H1 (cell line): ENCODE measurements around the gene R3HDM4. TPM values are rescaled to one million over a fixed set of nuclear protein-coding genes. Genes with fewer than 3 reads are reported as not detected.

ENCODE experiments used
- CTCF ChIA-PET: fragments of 300-600 bp; sonication (Branson Sonifier 250); formaldehyde crosslinking; loops from one replicate; lab custom pipeline; 2021; ENCODE audit not compliant: partially characterized antibody; lab: Charles Lee
- POLR2A ChIA-PET: fragments of 300-600 bp; sonication (Branson Sonifier 250); formaldehyde crosslinking; loops from one replicate; lab custom pipeline; 2021; ENCODE audit warnings: inconsistent platforms; ENCODE audit not compliant: partially characterized antibody; lab: Charles Lee
- DNase-seq, 2 experiments: peaks; one replicate each; pipeline versions ENCODE4 v3.0.0 to v3.0.0-alpha.2; 2010 to 2022; ENCODE audit warnings: low spot score in 2 of 2, low read depth in 1 of 2, mixed read lengths in 1 of 2
- FAIRE-seq: peaks from 2 replicates; lab custom pipeline; 2011; peaks lifted over from hg19 to GRCh38; lab: Jason Lieb, UNC
- H2AFZ ChIP-seq: 2 replicates; pipeline ENCODE4 v1.8.1; 2012; ENCODE audit warnings: low read length, inconsistent platforms
- H2AK5ac ChIP-seq: 2 replicates; pipeline ENCODE4 v1.6.1; 2013; ENCODE audit warnings: low read depth, low read length
- H2BK120ac ChIP-seq: replicated peaks from 2 replicates; pipeline ENCODE3; 2013; ENCODE audit warnings: low read depth, low read length, inconsistent platforms
- H2BK12ac ChIP-seq: 2 replicates; pipeline ENCODE4 v1.6.1; 2013; ENCODE audit warnings: low read depth, low read length
- H2BK15ac ChIP-seq: 2 replicates; pipeline ENCODE4 v1.6.1; 2013; ENCODE audit warnings: low read length
- H2BK20ac ChIP-seq: 2 replicates; pipeline ENCODE4 v1.6.1; 2013; ENCODE audit warnings: low read length
- H2BK5ac ChIP-seq: 2 replicates; pipeline ENCODE4 v1.6.1; 2013; ENCODE audit warnings: low read depth, low read length
- H3K14ac ChIP-seq: 2 replicates; pipeline ENCODE4 v1.6.1; 2013; ENCODE audit warnings: inconsistent platforms; ENCODE audit not compliant: insufficient read length
- H3K18ac ChIP-seq: 2 replicates; pipeline ENCODE4 v1.6.1; 2013; ENCODE audit warnings: low read length; ENCODE audit errors: extremely low read depth
- H3K23ac ChIP-seq: 2 replicates; pipeline ENCODE4 v1.6.1; 2013; ENCODE audit warnings: inconsistent platforms; ENCODE audit not compliant: insufficient read length
- H3K23me2 ChIP-seq: 2 replicates; pipeline ENCODE4 v1.6.1; 2013; ENCODE audit warnings: low read depth, low read length
- H3K27ac ChIP-seq: 2 replicates; pipeline ENCODE4 v1.6.1; 2011; ENCODE audit warnings: low read depth, low read length, inconsistent platforms
- H3K27me3 ChIP-seq, 4 experiments: replicated peaks in 1 of 4; 1 replicate in 1 of 4; 2 replicates in 3 of 4; pipeline versions ENCODE4 v1.6.1 to v1.8.1; 2011 to 2013; ENCODE audit warnings: low read length in 3 of 4, mild to moderate bottlenecking in 3 of 4, inconsistent platforms in 2 of 4, mixed read lengths in 2 of 4, moderate library complexity in 1 of 4; ENCODE audit not compliant: control insufficient read depth in 3 of 4, insufficient read depth in 3 of 4; ENCODE audit errors: extremely low read depth in 1 of 4
- H3K36me3 ChIP-seq, 4 experiments: 2 replicates each; pipeline versions ENCODE4 v1.6.1 to v1.8.1; 2011 to 2013; ENCODE audit warnings: mild to moderate bottlenecking in 4 of 4, low read length in 3 of 4, moderate library complexity in 2 of 4, control low read depth in 1 of 4, inconsistent platforms in 1 of 4; ENCODE audit not compliant: insufficient read depth in 4 of 4, control insufficient read depth in 2 of 4
- H3K4ac ChIP-seq: replicated peaks from 2 replicates; pipeline ENCODE3; 2013; ENCODE audit warnings: low read length, low read depth, mixed read lengths, inconsistent platforms; ENCODE audit not compliant: insufficient read length
- H3K4me1 ChIP-seq, 4 experiments: replicated peaks in 1 of 4; 1 replicate in 1 of 4; 2 replicates in 3 of 4; pipeline versions ENCODE4 v1.6.1 to v1.8.1; 2011 to 2013; ENCODE audit warnings: low read length in 3 of 4, inconsistent platforms in 2 of 4, mixed read lengths in 1 of 4; ENCODE audit not compliant: insufficient read depth in 4 of 4, control insufficient read depth in 3 of 4
- H3K4me2 ChIP-seq, 2 experiments: 2 replicates each; pipeline versions ENCODE4 v1.6.1 to v1.8.1; 2011 to 2013; ENCODE audit warnings: low read depth in 2 of 2, low read length in 2 of 2, control low read depth in 1 of 2, inconsistent platforms in 1 of 2, mild to moderate bottlenecking in 1 of 2; ENCODE audit not compliant: insufficient read depth in 1 of 2
- H3K4me3 ChIP-seq, 4 experiments: fragments of 200-600, 300-600 bp in 1 of 4; sonication (generic), shearing (Covaris generic), sonication (Bioruptor Twin) in 1 of 4; 2 replicates each; pipeline versions ENCODE4 v1.5.1 to v1.8.1; 2011 to 2016; ENCODE audit warnings: low read length in 4 of 4, low read depth in 3 of 4, control low read depth in 2 of 4, inconsistent platforms in 2 of 4, mild to moderate bottlenecking in 2 of 4, mixed read lengths in 1 of 4, moderate library complexity in 1 of 4; ENCODE audit not compliant: insufficient read depth in 2 of 4; ENCODE audit errors: extremely low read depth in 1 of 4
- H3K56ac ChIP-seq: replicated peaks from 2 replicates; pipeline ENCODE3; 2013; ENCODE audit warnings: low read depth, mild to moderate bottlenecking, mixed read lengths, low read length, inconsistent platforms; ENCODE audit not compliant: insufficient read length
- H3K79me1 ChIP-seq: 2 replicates; pipeline ENCODE4 v1.6.1; 2013; ENCODE audit warnings: low read depth, low read length, control low read depth
- H3K79me2 ChIP-seq, 2 experiments: 2 replicates each; pipeline versions ENCODE4 v1.6.1 to v1.8.1; 2012 to 2013; ENCODE audit warnings: low read length in 2 of 2, mild to moderate bottlenecking in 2 of 2, inconsistent platforms in 1 of 2; ENCODE audit not compliant: insufficient read depth in 2 of 2, control insufficient read depth in 1 of 2
- H3K9ac ChIP-seq, 4 experiments: replicated peaks in 1 of 4; 1 replicate in 1 of 4; 2 replicates in 3 of 4; pipeline versions ENCODE4 v1.6.1 to v1.8.1; 2011 to 2013; ENCODE audit warnings: low read depth in 3 of 4, low read length in 3 of 4, control low read depth in 2 of 4, mild to moderate bottlenecking in 2 of 4, moderate library complexity in 2 of 4, inconsistent platforms in 1 of 4; ENCODE audit errors: extremely low read depth in 1 of 4
- H3K9me3 ChIP-seq, 2 experiments: 2 replicates each; pipeline versions ENCODE4 v1.6.1 to v1.8.1; 2012 to 2013; ENCODE audit warnings: mild to moderate bottlenecking in 2 of 2, moderate library complexity in 2 of 2, control low read depth in 1 of 2, inconsistent platforms in 1 of 2, low read depth in 1 of 2, low read length in 1 of 2, mixed read lengths in 1 of 2; ENCODE audit not compliant: insufficient read depth in 2 of 2
- H4K20me1 ChIP-seq, 2 experiments: replicated peaks in 1 of 2; 2 replicates each; pipeline versions ENCODE3 to v1.8.1; 2011 to 2013; ENCODE audit warnings: inconsistent platforms in 2 of 2, low read length in 2 of 2, mild to moderate bottlenecking in 1 of 2; ENCODE audit not compliant: insufficient read depth in 2 of 2, control insufficient read depth in 1 of 2
- H4K5ac ChIP-seq: 2 replicates; pipeline ENCODE4 v1.6.1; 2013; ENCODE audit warnings: low read length, low read depth, mixed read lengths, inconsistent platforms; ENCODE audit not compliant: insufficient read length
- H4K8ac ChIP-seq: 2 replicates; pipeline ENCODE4 v1.8.0; 2013; ENCODE audit warnings: mild to moderate bottlenecking, moderate library complexity, low read length, inconsistent platforms; ENCODE audit not compliant: insufficient read depth; ENCODE audit errors: extremely low read depth
- H4K91ac ChIP-seq: replicated peaks from 2 replicates; pipeline ENCODE3; 2013; ENCODE audit warnings: low read length, mixed read lengths, inconsistent platforms; ENCODE audit not compliant: insufficient read length
- HDAC2 ChIP-seq, 2 experiments: fragments of 300-600 bp in 1 of 2; sonication (generic) in 1 of 2; IDR thresholded peaks; 2 replicates each; pipeline ENCODE4 v1.6.1; 2011 to 2012; ENCODE audit warnings: low read depth in 2 of 2, low read length in 2 of 2, mild to moderate bottlenecking in 2 of 2, moderate library complexity in 2 of 2, borderline replicate concordance in 1 of 2, inconsistent platforms in 1 of 2
- JUND ChIP-seq: IDR thresholded peaks from 2 replicates; pipeline ENCODE4 v1.6.1; 2011; ENCODE audit warnings: mild to moderate bottlenecking, improper control_type of control experiment, low read length
- KDM1A ChIP-seq: fragments of 200-600, 300-600 bp; sonication (generic); IDR thresholded peaks from 2 replicates; pipeline ENCODE4 v1.7.1; 2016; ENCODE audit warnings: mild to moderate bottlenecking, low read length, borderline replicate concordance
- RAD21 ChIP-seq, 2 experiments: IDR thresholded peaks in 1 of 2; conservative IDR thresholded peaks in 1 of 2; 2 replicates each; pipeline ENCODE4 v1.6.1; 2011; ENCODE audit warnings: low read depth in 2 of 2, low read length in 2 of 2, improper control_type of control experiment in 1 of 2, inconsistent platforms in 1 of 2, mild to moderate bottlenecking in 1 of 2, moderate library complexity in 1 of 2
- SIN3A ChIP-seq, 2 experiments: IDR thresholded peaks in 1 of 2; conservative IDR thresholded peaks in 1 of 2; 2 replicates each; pipeline ENCODE4 v1.6.1; 2011 to 2012; ENCODE audit warnings: low read length in 2 of 2, improper control_type of control experiment in 1 of 2, low read depth in 1 of 2, mild to moderate bottlenecking in 1 of 2
- WGBS, 2 experiments: shearing (Covaris generic) in 1 of 2; methylation state at CpG; one replicate each; pipeline versions ENCODE4 v1.1.6 to v1.1.7; 2013 to 2015; ENCODE audit warnings: low lambda C conversion rate in 2 of 2, mixed read lengths in 2 of 2, inconsistent platforms in 1 of 2, low coverage in 1 of 2, missing lambda C conversion rate in 1 of 2; ENCODE audit not compliant: insufficient replicate concordance in 2 of 2, insufficient coverage in 1 of 2, insufficient read length in 1 of 2; ENCODE audit errors: extremely low coverage in 1 of 2, missing lambda C conversion rate in 1 of 2; 5-methylcytosine and 5-hydroxymethylcytosine counted together
- polyA plus RNA-seq, 7 experiments: library from polyadenylated mRNA; depleted of rRNA in 3 of 7; stranded (reverse) in 5 of 7; unstranded in 2 of 7; fragments of >200 nt in 5 of 7; fragments of 200-250 nt in 2 of 7; gene quantifications; 1 replicate in 5 of 7; 2 replicates in 1 of 7; 4 replicates in 1 of 7; pipeline versions ENCODE4 v1.2.1 to v1.2.3, GENCODE V29; 2011 to 2013; ENCODE audit warnings: missing spikeins in 2 of 7, mixed read lengths in 2 of 7
- total RNA-seq: library from RNA; stranded (reverse); fragmentation: NEBNext Ultra II Directional; extraction: Animal tissue kit (Norgen Biotek cat#: 25700); gene quantifications from 2 replicates; pipeline ENCODE4 v1.2.1, GENCODE V29; 2021
- TF ChIP-seq, protein P1 (sequence below), 3 experiments: IDR thresholded peaks; 1 replicate in 2 of 3; 2 replicates in 1 of 3; pipeline versions ENCODE4 v1.5.1 to v1.6.1; 2011; ENCODE audit warnings: low read length in 3 of 3, mild to moderate bottlenecking in 3 of 3, inconsistent platforms in 2 of 3, low read depth in 1 of 3, moderate library complexity in 1 of 3; ENCODE audit not compliant: insufficient read depth in 1 of 3; ENCODE audit errors: control extremely low read depth in 1 of 3

The R3HDM4 gene
- total and polyA plus RNA-seq, 2 of the 8 experiments (the other 6 are each of a cell fraction or from before 2014, with no cell fraction given) = 76.8 to 102 TPM

DNA sequence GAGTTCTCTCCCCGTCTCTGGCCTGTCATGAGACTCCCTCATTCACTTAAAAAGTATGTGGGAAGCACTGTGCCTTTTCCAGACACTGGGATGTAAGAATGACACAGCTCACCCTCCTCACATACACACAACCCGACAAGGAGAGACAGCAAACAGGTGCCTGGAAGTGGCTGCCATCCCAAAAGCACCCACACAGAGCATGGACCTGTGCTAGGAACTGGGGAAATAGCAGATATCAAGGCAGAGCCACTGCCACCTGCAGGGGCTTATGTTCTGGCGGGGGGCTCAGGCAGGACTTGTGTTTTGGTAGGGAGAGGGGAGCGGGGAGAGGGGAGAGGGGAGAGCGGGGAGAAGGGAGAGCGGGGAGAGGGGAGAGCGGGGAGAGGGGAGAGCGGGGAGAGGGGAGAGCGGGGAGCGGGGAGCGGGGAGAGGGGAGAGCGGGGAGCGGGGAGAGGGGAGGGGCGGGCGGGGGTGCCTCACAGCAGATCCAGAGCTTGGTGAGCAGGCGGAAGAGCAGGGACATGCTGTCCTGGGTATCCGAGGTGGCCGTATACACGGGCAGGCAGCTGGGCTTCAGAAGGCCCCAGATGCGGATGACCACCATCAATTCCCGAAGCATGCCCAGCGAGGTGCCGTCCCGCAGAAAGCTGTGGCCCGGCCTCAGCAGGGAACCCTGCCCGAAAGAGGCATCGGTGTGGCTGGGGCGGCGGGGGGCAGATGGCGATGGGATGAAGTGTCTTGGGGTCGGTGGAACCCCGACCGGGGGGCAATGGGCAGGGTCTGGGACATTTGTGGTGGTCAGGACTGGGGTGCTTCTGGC lies 41.4 kb downstream of the R3HDM4 start:
- Histone ChIP-seq H4K5ac (no peak overlapping the region), H3K27me3 (no peaks in the 10 kb centered on the region), H3K18ac (no peak overlapping the region), H3K23ac (no peak overlapping the region), H3K4me2 (no peak overlapping the region), H3K79me1 (peaks cover 2% of the 10 kb centered on the region), H2AFZ (no peak overlapping the region), H3K14ac (no peak overlapping the region), H4K20me1 (peaks cover 4 to 9% of the 10 kb centered on the region in 2 experiments), H3K79me2 (no peaks in the 10 kb centered on the region), H3K36me3 (peaks cover 0 to 18% (median 0%) of the 10 kb centered on the region in 4 experiments; a peak in 4 of 8 replicates), H3K9ac (no peak overlapping the region), H2BK120ac (no peak overlapping the region), H2BK15ac (0 out of 2 replicates have a peak overlapping the region, but pooled peaks have one; percentile 92), H2AK5ac (no peak overlapping the region), H3K9me3 (peaks cover 0 to 3% of the 10 kb centered on the region in 2 experiments; a peak in 1 of 4 replicates), H3K27ac (no peak overlapping the region), H3K4ac (no peak overlapping the region), H3K4me3 (no peak overlapping the region), H3K56ac (no peak overlapping the region), H2BK12ac (no peak overlapping the region), H3K23me2 (no peaks in the 10 kb centered on the region), H4K91ac (no peak overlapping the region), H2BK5ac (peak overlapping the region; percentile 73; the same call in 1 of the 2 replicates), H4K8ac (peak overlapping the region; percentile 35; the same call in 1 of the 2 replicates), H3K4me1 (peaks cover 3 to 22% (median 7%) of the 10 kb centered on the region in 4 experiments), H2BK20ac (no peak overlapping the region)
- ChIA-PET CTCF (interaction anchor here (0.6 to 2.8 kb wide), 6 partner anchors 9 to 101 kb away, joined by 3 to 10 read pairs (median 4); no protein-coding TSS in a partner anchor), POLR2A (interaction anchor here (0.7 to 2.4 kb wide), 9 partner anchors 9 to 111 kb away, joined by 3 to 8 read pairs (median 4); partner anchors contain the start of genes ELANE and WDR18)
- peak in 1 of 2 experiments; percentile 82 for DNase-seq
- no peak for FAIRE-seq
- WGBS, 2 experiments = 79% methylated on average over 17 of the region's 33 CpGs; no CpG with 5 or more reads in 1 of the 2 experiments
- TF ChIP-seq RAD21 (IDR thresholded peaks at IDR 0.05 in 1 of 2, conservative IDR thresholded peaks at IDR 0.05 in 1 of 2; ENCODE audit: low read depth in 2 of 2, low read length in 2 of 2) = peak in 1 of 2 experiments; percentile 15; a peak in 2 of 4 replicates
- 0 out of 4 replicates have a peak, but pooled peaks of 1 of the 2 experiments have one; percentile 19 for TF ChIP-seq SIN3A (conservative IDR thresholded peaks at IDR 0.05 in 1 of 2, IDR thresholded peaks at IDR 0.05 in 1 of 2; ENCODE audit: low read depth in 1 of 2, low read length in 2 of 2)
- no peak for TF ChIP-seq HDAC2 (IDR thresholded peaks at IDR 0.05; ENCODE audit: borderline replicate concordance in 1 of 2, low read depth in 2 of 2, low read length in 2 of 2)
- TF ChIP-seq, protein P1, sequence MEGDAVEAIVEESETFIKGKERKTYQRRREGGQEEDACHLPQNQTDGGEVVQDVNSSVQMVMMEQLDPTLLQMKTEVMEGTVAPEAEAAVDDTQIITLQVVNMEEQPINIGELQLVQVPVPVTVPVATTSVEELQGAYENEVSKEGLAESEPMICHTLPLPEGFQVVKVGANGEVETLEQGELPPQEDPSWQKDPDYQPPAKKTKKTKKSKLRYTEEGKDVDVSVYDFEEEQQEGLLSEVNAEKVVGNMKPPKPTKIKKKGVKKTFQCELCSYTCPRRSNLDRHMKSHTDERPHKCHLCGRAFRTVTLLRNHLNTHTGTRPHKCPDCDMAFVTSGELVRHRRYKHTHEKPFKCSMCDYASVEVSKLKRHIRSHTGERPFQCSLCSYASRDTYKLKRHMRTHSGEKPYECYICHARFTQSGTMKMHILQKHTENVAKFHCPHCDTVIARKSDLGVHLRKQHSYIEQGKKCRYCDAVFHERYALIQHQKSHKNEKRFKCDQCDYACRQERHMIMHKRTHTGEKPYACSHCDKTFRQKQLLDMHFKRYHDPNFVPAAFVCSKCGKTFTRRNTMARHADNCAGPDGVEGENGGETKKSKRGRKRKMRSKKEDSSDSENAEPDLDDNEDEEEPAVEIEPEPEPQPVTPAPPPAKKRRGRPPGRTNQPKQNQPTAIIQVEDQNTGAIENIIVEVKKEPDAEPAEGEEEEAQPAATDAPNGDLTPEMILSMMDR (IDR thresholded peaks at IDR 0.05; ENCODE audit: control extremely low read depth in 1 of 3, insufficient read depth in 1 of 3, low read depth in 1 of 3, low read length in 3 of 3) = peak in 1 of 3 experiments; percentile 5; a peak in 1 of 4 replicates
- TF ChIP-seq KDM1A = peak; percentile 85
- no peak for TF ChIP-seq JUND
